DND-41 (cell line): ENCODE measurements around the gene FSHR.

Experiments used
- EZH2 ChIP-seq: IDR thresholded peaks from 3 replicates; pipeline ENCODE4 v1.6.1; 2012; ENCODE audit warnings: borderline replicate concordance, low read depth, mild to moderate bottlenecking, moderate library complexity, low read length, inconsistent platforms; ENCODE audit not compliant: severe bottlenecking
- TF ChIP-seq, protein P1 (sequence below): IDR thresholded peaks from 2 replicates; pipeline ENCODE4 v1.5.1; 2012; ENCODE audit warnings: borderline replicate concordance, low read length, moderate library complexity, mild to moderate bottlenecking; ENCODE audit not compliant: poor library complexity, severe bottlenecking; ENCODE audit errors: extremely low read depth

DNA sequence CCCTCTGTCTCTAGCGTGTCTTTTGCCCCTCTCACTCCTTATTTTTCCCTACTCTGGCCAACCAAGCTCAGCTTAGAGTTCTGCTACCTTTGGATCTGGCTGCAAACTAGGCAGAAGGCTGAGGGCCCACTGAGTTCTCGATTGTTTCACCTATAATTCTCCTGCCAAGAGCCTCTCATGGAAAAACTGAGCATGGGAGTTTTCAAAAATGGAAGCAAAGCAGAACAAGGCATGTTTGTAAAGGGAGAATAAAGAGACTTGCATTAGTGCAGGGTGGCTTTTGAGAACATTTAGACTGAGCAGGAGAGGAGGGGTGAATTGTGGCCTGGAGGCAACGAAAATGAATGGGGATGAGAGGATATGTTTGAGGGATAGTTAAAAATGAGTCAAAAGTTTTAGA lies 45.9 kb downstream of the FSHR start:
- TF ChIP-seq, protein P1, sequence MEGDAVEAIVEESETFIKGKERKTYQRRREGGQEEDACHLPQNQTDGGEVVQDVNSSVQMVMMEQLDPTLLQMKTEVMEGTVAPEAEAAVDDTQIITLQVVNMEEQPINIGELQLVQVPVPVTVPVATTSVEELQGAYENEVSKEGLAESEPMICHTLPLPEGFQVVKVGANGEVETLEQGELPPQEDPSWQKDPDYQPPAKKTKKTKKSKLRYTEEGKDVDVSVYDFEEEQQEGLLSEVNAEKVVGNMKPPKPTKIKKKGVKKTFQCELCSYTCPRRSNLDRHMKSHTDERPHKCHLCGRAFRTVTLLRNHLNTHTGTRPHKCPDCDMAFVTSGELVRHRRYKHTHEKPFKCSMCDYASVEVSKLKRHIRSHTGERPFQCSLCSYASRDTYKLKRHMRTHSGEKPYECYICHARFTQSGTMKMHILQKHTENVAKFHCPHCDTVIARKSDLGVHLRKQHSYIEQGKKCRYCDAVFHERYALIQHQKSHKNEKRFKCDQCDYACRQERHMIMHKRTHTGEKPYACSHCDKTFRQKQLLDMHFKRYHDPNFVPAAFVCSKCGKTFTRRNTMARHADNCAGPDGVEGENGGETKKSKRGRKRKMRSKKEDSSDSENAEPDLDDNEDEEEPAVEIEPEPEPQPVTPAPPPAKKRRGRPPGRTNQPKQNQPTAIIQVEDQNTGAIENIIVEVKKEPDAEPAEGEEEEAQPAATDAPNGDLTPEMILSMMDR = no peak
- TF ChIP-seq EZH2 = no peak
